Small intestine (tissue), 7 donors: ENCODE results near the gene MTG2. TPM values are rescaled to one million over a fixed set of nuclear protein-coding genes. Genes with fewer than 3 reads are reported as not detected.

ENCODE experiments used
- DNase-seq, 2 donors: peaks; one replicate each; pipeline versions ENCODE4 v3.0.0 to v3.0.0-alpha.2; 2013
- FAIRE-seq: peaks from 2 replicates; lab custom pipeline; 2012; peaks lifted over from hg19 to GRCh38; lab: Jason Lieb, UNC
- H3K27ac ChIP-seq, 3 donors: one replicate each; pipeline ENCODE4 v1.5.1; 2013; ENCODE audit warnings: low read length in 2 of 3, mild to moderate bottlenecking in 2 of 3, control low read depth in 1 of 3, inconsistent platforms in 1 of 3, low read depth in 1 of 3, moderate library complexity in 1 of 3
- H3K27me3 ChIP-seq, 3 donors: one replicate each; pipeline ENCODE4 v1.6.1; 2013; ENCODE audit warnings: low read length in 3 of 3, inconsistent platforms in 1 of 3; ENCODE audit not compliant: control insufficient read depth in 3 of 3, insufficient read depth in 3 of 3
- H3K36me3 ChIP-seq, 3 donors: one replicate each; pipeline ENCODE4 v1.6.1; 2013; ENCODE audit warnings: low read length in 3 of 3, inconsistent platforms in 1 of 3, low read depth in 1 of 3, mild to moderate bottlenecking in 1 of 3, moderate library complexity in 1 of 3; ENCODE audit not compliant: control insufficient read depth in 3 of 3, insufficient read depth in 2 of 3
- H3K4me1 ChIP-seq, 3 donors: one replicate each; pipeline ENCODE4 v1.6.1; 2013; ENCODE audit warnings: low read length in 2 of 3, inconsistent platforms in 1 of 3, low read depth in 1 of 3, mild to moderate bottlenecking in 1 of 3, moderate library complexity in 1 of 3; ENCODE audit not compliant: control insufficient read depth in 3 of 3, insufficient read depth in 2 of 3
- H3K4me3 ChIP-seq, 3 donors: one replicate each; pipeline ENCODE4 v1.5.1; 2013; ENCODE audit warnings: low read length in 3 of 3, control low read depth in 1 of 3, inconsistent platforms in 1 of 3, low read depth in 1 of 3, mild to moderate bottlenecking in 1 of 3, moderate library complexity in 1 of 3
- H3K9me3 ChIP-seq, 2 donors: one replicate each; pipeline ENCODE4 v1.6.1; 2013; ENCODE audit warnings: low read depth in 1 of 2, low read length in 1 of 2; ENCODE audit not compliant: control insufficient read depth in 2 of 2, insufficient read depth in 1 of 2
- WGBS, 3 donors: extraction: QIAGEN DNeasy Blood & Tissue Kit; methylation state at CpG; one replicate each; pipeline ENCODE4 v1.1.7; 2013; 5-methylcytosine and 5-hydroxymethylcytosine counted together
- polyA plus RNA-seq, 4 donors: library from polyadenylated mRNA; stranded (reverse) in 3 of 4; unstranded in 1 of 4; fragments of 200-250 nt in 3 of 4; fragments of 120-200 nt in 1 of 4; gene quantifications; one replicate each; pipeline versions ENCODE4 v1.2.1 to v1.2.3, GENCODE V29; 2013
- donor health status: healthy with polysubstance abuse.
- donor health status: control.
- donor health status: control.
- donor health status: Bipolar disorder and iron deficiency.
- donor health status: healthy.

MTG2 gene
- polyA plus RNA-seq, 4 donors, result 24.9 to 39.4 (median 31.5) TPM

- H3K36me3 ChIP-seq, result peaks cover 0 to 64% (median 10%) of the 10 kb centered on the region in 3 donors
- FAIRE-seq (no peak), DNase-seq (no peak)
- WGBS, 3 donors, result 96 to 97% (median 97%) methylated on average over 23 of the region's 23 CpGs
- no peaks in the 10 kb centered on the region for H3K9me3 ChIP-seq
- H3K4me1 ChIP-seq, result no peaks in the 10 kb centered on the region
- H3K27ac ChIP-seq, result no peak overlapping the region
- no peak overlapping the region for H3K4me3 ChIP-seq
- H3K27me3 ChIP-seq, result no peaks in the 10 kb centered on the region
Observed at GRCh38 chr20:62168890-62169435, 13.9 kb upstream of the MTG2 start.

GRCh38 chr20:62170536-62170935, 12.3 kb upstream of the MTG2 start:
- Histone ChIP-seq H3K4me3 (no peak overlapping the region), H3K36me3 (peaks cover 4 to 63% (median 5%) of the 10 kb centered on the region in 3 donors), H3K27ac (no peak overlapping the region), H3K4me1 (no peaks in the 10 kb centered on the region), H3K27me3 (no peaks in the 10 kb centered on the region), H3K9me3 (no peaks in the 10 kb centered on the region)
- DNase-seq, result no peak
- 92 to 95% (median 94%) methylated on average over 9 of the region's 9 CpGs for WGBS, 3 donors
- FAIRE-seq, result no peak

- WGBS, 3 donors, result 78 to 93% (median 86%) methylated on average over 8 of the region's 8 CpGs
- H3K4me3 ChIP-seq, result no peak overlapping the region
- H3K9me3 ChIP-seq, result no peaks in the 10 kb centered on the region
- no peak overlapping the region for H3K27ac ChIP-seq
- no peaks in the 10 kb centered on the region for H3K27me3 ChIP-seq
- no peak for DNase-seq
- H3K4me1 ChIP-seq, result no peaks in the 10 kb centered on the region
- no peak for FAIRE-seq
- H3K36me3 ChIP-seq, result peaks cover 2 to 61% (median 4%) of the 10 kb centered on the region in 3 donors
Observed at GRCh38 chr20:62171245-62171644, 11.6 kb upstream of the MTG2 start.

- DNase-seq (no peak), FAIRE-seq (no peak)
- Histone ChIP-seq H3K27ac (no peak overlapping the region), H3K9me3 (no peaks in the 10 kb centered on the region), H3K36me3 (peaks cover 2 to 69% (median 6%) of the 10 kb centered on the region in 3 donors), H3K27me3 (no peaks in the 10 kb centered on the region), H3K4me3 (no peak overlapping the region), H3K4me1 (no peaks in the 10 kb centered on the region)
- WGBS, 3 donors, result 94 to 96% (median 95%) methylated on average over 13 to 18 of the region's 18 CpGs
Observed at GRCh38 chr20:62172666-62173065, 10.2 kb upstream of the MTG2 start.

- H3K4me3 ChIP-seq, result no peak overlapping the region
- H3K36me3 ChIP-seq, result peaks cover 2 to 64% (median 6%) of the 10 kb centered on the region in 3 donors
- WGBS, 3 donors, result 95 to 97% (median 96%) methylated on average over 28 of the region's 28 CpGs
- H3K27me3 ChIP-seq, result no peaks in the 10 kb centered on the region
- FAIRE-seq (no peak), DNase-seq (no peak)
- H3K27ac ChIP-seq, result no peak overlapping the region
- no peaks in the 10 kb centered on the region for H3K4me1 ChIP-seq
- H3K9me3 ChIP-seq, result no peaks in the 10 kb centered on the region
Observed at GRCh38 chr20:62174021-62174804, 8.6 kb upstream of the MTG2 start.

- DNase-seq (no peak), FAIRE-seq (no peak)
- Histone ChIP-seq H3K4me1 (no peaks in the 10 kb centered on the region), H3K36me3 (peaks cover 2 to 58% (median 6%) of the 10 kb centered on the region in 3 donors), H3K9me3 (no peaks in the 10 kb centered on the region), H3K4me3 (no peak overlapping the region), H3K27me3 (no peaks in the 10 kb centered on the region), H3K27ac (no peak overlapping the region)
- WGBS, 3 donors, result 95 to 98% (median 96%) methylated on average over 25 to 26 of the region's 26 CpGs
Observed at GRCh38 chr20:62174870-62175624, 7.8 kb upstream of the MTG2 start.

- no peak for DNase-seq
- Histone ChIP-seq H3K27me3 (no peaks in the 10 kb centered on the region), H3K9me3 (no peaks in the 10 kb centered on the region), H3K4me3 (no peak overlapping the region), H3K36me3 (peaks cover 2 to 55% (median 6%) of the 10 kb centered on the region in 3 donors), H3K4me1 (no peaks in the 10 kb centered on the region), H3K27ac (no peak overlapping the region)
- FAIRE-seq, result no peak
- WGBS, 3 donors, result 95 to 96% (median 95%) methylated on average over 10 of the region's 10 CpGs
Observed at GRCh38 chr20:62175711-62176110, 7.1 kb upstream of the MTG2 start.

- no peaks in the 10 kb centered on the region for H3K27me3 ChIP-seq
- 89 to 95% (median 92%) methylated on average over 15 of the region's 15 CpGs for WGBS, 3 donors
- no peak overlapping the region for H3K27ac ChIP-seq
- peaks cover 2 to 53% (median 6%) of the 10 kb centered on the region in 3 donors for H3K36me3 ChIP-seq
- H3K9me3 ChIP-seq, result no peaks in the 10 kb centered on the region
- DNase-seq (no peak), FAIRE-seq (no peak)
- H3K4me3 ChIP-seq, result no peak overlapping the region
- H3K4me1 ChIP-seq, result no peaks in the 10 kb centered on the region
Observed at GRCh38 chr20:62176866-62177265, 6.0 kb upstream of the MTG2 start.
